HG02884 (cell line): Measurements from ENCODE around the gene NBEAL2.
A peak's percentile ranks its signal among the peaks of the same experiment; 100 is the strongest.

Experiments used
- ATAC-seq: cut with Tn5 transposase; IDR thresholded peaks from one replicate; pipeline ENCODE4 v1.9.1; 2021; ENCODE audit warnings: mild to moderate bottlenecking, moderate library complexity; ENCODE audit not compliant: unreplicated experiment

The NBEAL2 gene

DNA sequence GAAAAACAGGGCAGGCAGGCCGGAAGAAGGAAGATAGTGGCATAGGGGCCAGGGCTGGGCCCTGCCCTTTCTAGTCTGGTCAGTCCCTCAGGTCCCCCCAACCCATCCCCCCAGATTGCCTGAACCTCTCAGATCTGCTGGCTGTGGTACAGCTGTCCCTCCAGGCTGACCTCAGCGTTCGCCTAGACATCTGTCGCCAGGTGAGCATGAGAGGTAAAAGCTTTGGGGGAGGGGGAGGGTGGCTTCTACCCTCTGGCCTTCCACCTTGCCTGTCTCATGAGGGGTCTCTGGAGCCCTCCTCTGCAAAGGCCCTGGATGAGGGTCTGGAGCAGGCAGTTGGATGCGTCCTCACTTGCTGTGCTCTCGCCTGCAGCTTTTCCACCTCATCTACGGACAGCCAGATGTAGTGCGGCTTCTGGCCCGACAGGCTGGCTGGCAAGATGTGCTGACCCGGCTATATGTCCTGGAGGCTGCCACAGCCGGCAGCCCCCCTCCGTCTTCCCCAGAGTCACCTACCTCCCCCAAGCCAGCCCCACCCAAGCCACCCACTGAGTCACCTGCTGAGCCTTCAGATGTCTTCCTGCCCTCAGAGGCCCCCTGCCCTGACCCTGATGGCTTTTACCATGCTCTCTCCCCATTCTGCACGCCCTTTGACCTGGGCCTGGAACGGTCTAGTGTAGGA is 20.2 kb downstream of the NBEAL2 start:
- ATAC-seq = no peak

- ATAC-seq = no peak
Measured at GRCh38 chr3:47000198-47000815, 20.8 kb downstream of the NBEAL2 start.

GRCh38 chr3:47000922-47001730 is 21.7 kb downstream of the NBEAL2 start:
- ATAC-seq = no peak

- no peak for ATAC-seq
Measured at GRCh38 chr3:47001731-47002170, 22.3 kb downstream of the NBEAL2 start.

GRCh38 chr3:47002171-47003055 is 22.9 kb downstream of the NBEAL2 start:
- no peak for ATAC-seq

DNA sequence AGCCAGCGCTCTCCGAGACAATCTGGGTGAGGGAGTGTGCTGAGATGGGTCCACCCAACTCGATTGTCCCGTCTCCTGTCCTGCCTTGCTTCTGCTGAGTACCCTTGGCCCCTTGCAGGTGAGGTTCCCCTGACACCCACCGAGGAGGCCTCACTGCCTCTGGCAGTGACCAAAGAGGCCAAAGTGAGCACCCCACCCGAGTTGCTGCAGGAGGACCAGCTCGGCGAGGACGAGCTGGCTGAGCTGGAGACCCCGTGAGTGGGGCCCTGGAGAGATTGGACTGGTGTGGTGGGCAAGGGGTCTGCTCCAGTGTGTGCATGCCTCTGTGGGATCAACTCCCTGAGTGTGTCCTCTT is 23.6 kb downstream of the NBEAL2 start:
- ATAC-seq = no peak

- no peak for ATAC-seq
Measured at GRCh38 chr3:47003461-47004368, 24.2 kb downstream of the NBEAL2 start.

GRCh38 chr3:47004369-47005211 is 25.1 kb downstream of the NBEAL2 start:
- no peak for ATAC-seq

DNA sequence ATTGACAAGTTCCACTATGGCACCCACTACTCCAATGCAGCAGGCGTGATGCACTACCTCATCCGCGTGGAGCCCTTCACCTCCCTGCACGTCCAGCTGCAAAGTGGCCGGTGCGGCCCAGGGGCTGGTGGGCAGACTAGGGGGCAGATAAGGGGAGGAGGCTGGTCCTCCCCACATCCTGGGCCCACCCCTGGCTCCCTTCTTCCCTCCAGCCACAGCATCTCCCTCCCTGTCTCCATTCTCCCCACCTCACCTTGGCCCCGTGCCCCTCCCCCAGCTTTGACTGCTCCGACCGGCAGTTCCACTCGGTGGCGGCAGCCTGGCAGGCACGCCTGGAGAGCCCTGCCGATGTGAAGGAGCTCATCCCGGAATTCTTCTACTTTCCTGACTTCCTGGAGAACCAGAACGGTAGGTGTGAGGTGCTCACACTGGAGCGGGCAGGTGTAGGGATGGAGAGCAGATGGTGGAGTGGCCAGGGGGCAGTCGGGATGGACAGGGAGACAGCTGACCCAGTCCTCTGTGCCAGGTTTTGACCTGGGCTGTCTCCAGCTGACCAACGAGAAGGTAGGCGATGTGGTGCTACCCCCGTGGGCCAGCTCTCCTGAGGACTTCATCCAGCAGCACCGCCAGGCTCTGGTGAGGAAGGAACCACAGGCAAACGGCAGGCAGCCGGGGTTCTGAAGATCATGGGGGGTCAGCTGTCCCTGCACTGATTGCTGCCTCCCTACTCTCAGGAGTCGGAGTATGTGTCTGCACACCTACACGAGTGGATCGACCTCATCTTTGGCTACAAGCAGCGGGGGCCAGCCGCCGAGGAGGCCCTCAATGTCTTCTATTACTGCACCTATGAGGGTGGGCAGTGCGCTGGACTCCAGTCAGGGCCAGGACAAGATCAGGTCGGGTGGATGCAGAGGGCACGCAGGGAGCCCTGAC is 26.0 kb downstream of the NBEAL2 start:
- ATAC-seq = no peak

DNA sequence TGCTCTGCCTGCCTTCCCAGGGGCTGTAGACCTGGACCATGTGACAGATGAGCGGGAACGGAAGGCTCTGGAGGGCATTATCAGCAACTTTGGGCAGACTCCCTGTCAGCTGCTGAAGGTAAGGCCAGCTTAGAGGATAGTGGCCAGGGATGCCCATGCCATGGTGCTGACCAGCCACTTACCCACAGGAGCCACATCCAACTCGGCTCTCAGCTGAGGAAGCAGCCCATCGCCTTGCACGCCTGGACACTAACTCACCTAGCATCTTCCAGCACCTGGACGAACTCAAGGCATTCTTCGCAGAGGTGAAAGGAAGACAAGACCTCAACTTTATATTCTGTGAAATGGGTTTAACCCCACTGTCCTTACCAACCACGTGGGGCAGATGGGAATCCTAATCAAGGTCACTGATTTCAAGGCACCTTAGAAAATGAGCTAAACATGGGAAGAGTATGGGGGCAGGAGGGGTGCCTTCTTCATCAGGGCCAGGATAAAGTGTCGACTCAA is 26.7 kb downstream of the NBEAL2 start:
- no peak for ATAC-seq

- no peak for ATAC-seq
Measured at GRCh38 chr3:47007001-47007400, 27.5 kb downstream of the NBEAL2 start.

DNA sequence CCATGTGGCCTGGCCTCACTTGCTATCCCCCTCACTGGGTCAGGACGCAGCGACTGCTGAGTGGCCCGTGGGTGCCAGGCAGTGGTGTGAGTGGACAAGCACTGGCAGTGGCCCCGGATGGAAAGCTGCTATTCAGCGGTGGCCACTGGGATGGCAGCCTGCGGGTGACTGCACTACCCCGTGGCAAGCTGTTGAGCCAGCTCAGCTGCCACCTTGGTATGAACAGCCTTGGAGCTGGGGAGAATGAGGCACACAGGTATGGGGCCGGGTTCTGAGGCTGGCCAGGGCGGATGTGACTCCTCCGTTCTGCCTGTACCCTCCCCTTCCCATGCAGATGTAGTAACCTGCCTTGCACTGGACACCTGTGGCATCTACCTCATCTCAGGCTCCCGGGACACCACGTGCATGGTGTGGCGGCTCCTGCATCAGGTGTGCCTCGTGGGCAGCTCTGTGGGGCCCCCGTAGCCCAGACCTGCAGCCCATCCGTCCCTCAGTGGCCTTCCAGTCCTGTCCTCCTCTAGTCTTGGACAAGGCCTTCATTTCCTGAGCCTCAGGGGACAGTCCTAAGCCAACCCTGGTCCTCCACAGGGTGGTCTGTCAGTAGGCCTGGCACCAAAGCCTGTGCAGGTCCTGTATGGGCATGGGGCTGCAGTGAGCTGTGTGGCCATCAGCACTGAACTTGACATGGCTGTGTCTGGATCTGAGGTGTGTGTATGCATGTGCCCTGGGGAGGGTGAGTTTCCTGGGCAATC is 28.2 kb downstream of the NBEAL2 start:
- no peak for ATAC-seq

DNA sequence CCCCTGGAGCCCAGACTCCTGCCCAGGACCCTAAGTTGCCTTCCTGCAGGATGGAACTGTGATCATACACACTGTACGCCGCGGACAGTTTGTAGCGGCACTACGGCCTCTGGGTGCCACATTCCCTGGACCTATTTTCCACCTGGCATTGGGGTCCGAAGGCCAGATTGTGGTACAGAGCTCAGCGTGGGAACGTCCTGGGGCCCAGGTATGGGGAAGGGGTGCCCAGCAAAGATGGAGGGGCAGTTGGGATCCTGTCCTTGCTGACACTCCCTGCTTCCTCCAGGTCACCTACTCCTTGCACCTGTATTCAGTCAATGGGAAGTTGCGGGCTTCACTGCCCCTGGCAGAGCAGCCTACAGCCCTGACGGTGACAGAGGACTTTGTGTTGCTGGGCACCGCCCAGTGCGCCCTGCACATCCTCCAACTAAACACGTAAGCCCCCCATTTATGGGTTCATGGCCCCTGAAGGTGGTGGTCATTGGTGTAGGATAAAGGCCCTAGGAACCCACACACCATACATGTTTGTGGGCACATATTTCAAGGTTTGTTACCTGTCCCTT is 28.8 kb downstream of the NBEAL2 start:
- no peak for ATAC-seq

DNA sequence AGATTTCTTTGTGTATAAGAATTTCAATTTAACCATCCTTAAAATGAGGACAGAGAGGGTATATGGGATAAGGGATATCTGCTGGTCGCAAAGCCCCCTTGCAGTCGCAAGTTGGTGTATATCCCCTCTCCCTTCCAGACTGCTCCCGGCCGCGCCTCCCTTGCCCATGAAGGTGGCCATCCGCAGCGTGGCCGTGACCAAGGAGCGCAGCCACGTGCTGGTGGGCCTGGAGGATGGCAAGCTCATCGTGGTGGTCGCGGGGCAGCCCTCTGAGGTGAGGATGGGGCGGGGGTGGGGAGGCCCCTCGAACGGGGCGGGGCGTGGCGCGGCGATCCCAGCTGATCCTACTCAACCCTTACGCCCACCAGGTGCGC is 29.4 kb downstream of the NBEAL2 start:
- ATAC-seq = no peak

DNA sequence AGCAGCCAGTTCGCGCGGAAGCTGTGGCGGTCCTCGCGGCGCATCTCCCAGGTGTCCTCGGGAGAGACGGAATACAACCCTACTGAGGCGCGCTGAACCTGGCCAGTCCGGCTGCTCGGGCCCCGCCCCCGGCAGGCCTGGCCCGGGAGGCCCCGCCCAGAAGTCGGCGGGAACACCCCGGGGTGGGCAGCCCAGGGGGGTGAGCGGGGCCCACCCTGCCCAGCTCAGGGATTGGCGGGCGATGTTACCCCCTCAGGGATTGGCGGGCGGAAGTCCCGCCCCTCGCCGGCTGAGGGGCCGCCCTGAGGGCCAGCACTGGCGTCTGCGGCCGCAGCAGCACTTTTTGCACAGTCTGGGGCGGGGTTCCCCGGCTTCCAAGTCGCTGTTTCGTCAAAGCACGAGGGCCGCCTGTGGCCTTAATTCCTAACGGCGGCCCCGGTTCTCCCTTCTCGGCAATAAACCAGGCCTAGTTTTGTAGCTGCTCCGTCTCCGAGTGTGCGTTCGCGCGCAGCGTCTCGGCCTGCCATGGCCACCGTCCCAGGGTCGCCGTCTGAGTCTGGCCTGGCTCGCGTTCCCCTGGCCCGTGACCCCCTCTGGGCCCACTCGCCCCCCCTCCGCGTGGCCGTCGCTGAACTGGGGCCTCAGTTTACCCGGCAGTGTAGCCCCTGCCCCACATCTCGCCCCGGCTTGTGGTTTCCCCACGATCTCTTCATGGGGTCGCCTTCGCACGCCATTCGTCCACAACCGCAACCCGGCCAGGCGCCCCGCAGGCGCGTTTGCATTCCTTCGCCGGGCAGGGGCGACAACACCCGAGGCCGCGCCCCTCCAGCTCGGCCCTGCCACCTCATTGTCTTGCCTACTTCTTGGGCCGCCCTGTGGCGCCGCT is 30.0 kb downstream of the NBEAL2 start:
- peak; percentile 85 for ATAC-seq
